RWPE1 (cell line): ENCODE measurements around the gene SLC6A18.
"Not testable (repeated sequence)": the region's sequence is repeated elsewhere in the genome, so short reads cannot be mapped to it uniquely, and the experiment has no call there.

ENCODE experiments used
- CTCF ChIA-PET: fragments of 350-600 bp; sonication (Branson Sonifier 250); formaldehyde crosslinking; extraction: SDS; loops from one replicate; lab custom pipeline; 2021; lab: Yijun Ruan, JAX
- POLR2A ChIA-PET: fragments of 400-600 bp; formaldehyde crosslinking; extraction: SDS; loops from one replicate; lab custom pipeline; 2020; ENCODE audit warnings: antibody characterized with exemption; ENCODE audit not compliant: low non-redundant PET; lab: Yijun Ruan, JAX
- DNase-seq: peaks from one replicate; pipeline ENCODE4 v3.0.0; 2012; ENCODE audit warnings: low spot score
- H3K27ac ChIP-seq: fragments of 450-650 bp; 2 replicates; pipeline ENCODE4 v1.5.1; 2017
- CTCF ChIP-seq: fragments of 450-650 bp; conservative IDR thresholded peaks from 2 replicates; pipeline ENCODE4 v1.5.1; 2017; ENCODE audit warnings: low read depth, mild to moderate bottlenecking

Gene SLC6A18

GRCh38 chr5:1285883-1286291 lies 60.7 kb downstream of the SLC6A18 start:
- H3K27ac ChIP-seq, result no peak overlapping the region
- no peak for DNase-seq
- CTCF ChIA-PET, result no interaction called here
- no peak for TF ChIP-seq CTCF
- POLR2A ChIA-PET, result no interaction called here

GRCh38 chr5:1288439-1289335 lies 63.5 kb downstream of the SLC6A18 start:
- ChIA-PET POLR2A (no interaction called here), CTCF (interaction anchor here (0.6 to 0.7 kb wide), 2 partner anchors 111 to 715 kb away, joined by 3 read pairs; no protein-coding TSS in a partner anchor)
- H3K27ac ChIP-seq, result no peak overlapping the region
- TF ChIP-seq CTCF, result no peak
- DNase-seq, result no peak

- CTCF ChIA-PET, H3K27ac ChIP-seq, DNase-seq, POLR2A ChIA-PET: not testable (repeated sequence)
These were observed 64.4 kb downstream of the SLC6A18 start for GRCh38 chr5:1289559-1289958.

- H3K27ac ChIP-seq, POLR2A ChIA-PET, CTCF ChIA-PET: not testable (repeated sequence)
These were observed 65.8 kb downstream of the SLC6A18 start for GRCh38 chr5:1290956-1291355.

GRCh38 chr5:1291611-1292080 lies 66.5 kb downstream of the SLC6A18 start:
- DNase-seq, result no peak
- H3K27ac ChIP-seq, result no peak overlapping the region
- ChIA-PET POLR2A (no interaction called here), CTCF (no interaction called here)
- TF ChIP-seq CTCF, result no peak

More at GRCh38 chr5:1290956-1291355, 65.8 kb downstream of the SLC6A18 start:
- not testable (repeated sequence) for DNase-seq

GRCh38 chr5:1292139-1292538 lies 67.0 kb downstream of the SLC6A18 start:
- no peak overlapping the region for H3K27ac ChIP-seq
- DNase-seq, result no peak

More at GRCh38 chr5:1292139-1292538, 67.0 kb downstream of the SLC6A18 start:
- ChIA-PET POLR2A (no interaction called here), CTCF (no interaction called here)
- no peak for TF ChIP-seq CTCF
